ENCODE measurements around the gene CDKAL1. TPM values are rescaled to one million over a fixed set of nuclear protein-coding genes. Genes with fewer than 3 reads are reported as not detected.
A peak's percentile ranks its signal among the peaks of the same experiment; 100 is the strongest.
"Not testable (repeated sequence)": the region's sequence is repeated elsewhere in the genome, so short reads cannot be mapped to it uniquely, and the experiment has no call there.

CDKAL1 gene
- total and polyA plus RNA-seq, 2 donors from 2014 or later, result 4.6 to 20.2 TPM

GRCh38 chr6:20723236-20723635 is 189.0 kb downstream of the CDKAL1 start:
- H3K4me3 ChIP-seq (ENCODE audit: low read length in 3 of 3), result no peak overlapping the region
- no peak for TF ChIP-seq CTCF (IDR thresholded peaks at IDR 0.05; ENCODE audit: borderline replicate concordance, extremely low read depth, insufficient read depth)
- intact Hi-C loops (cut with DNase I), result no loop called here
- no peak overlapping the region for H3K9ac ChIP-seq (ENCODE audit: low read length in 3 of 3)
- peak in 1 of 5 donors; percentile 60 for DNase-seq
- H3K27me3 ChIP-seq (ENCODE audit: control insufficient read depth, insufficient read depth, low read length), result no peaks in the 10 kb centered on the region
- FAIRE-seq, result no peak
- no peaks in the 10 kb centered on the region for H3K4me1 ChIP-seq (ENCODE audit: control insufficient read depth in 2 of 3, insufficient read depth in 2 of 3, low read depth in 1 of 3, low read length in 3 of 3)
- H3K36me3 ChIP-seq (ENCODE audit: control insufficient read depth in 2 of 3, insufficient read depth in 3 of 3, low read length in 3 of 3), result no peaks in the 10 kb centered on the region
- H3K27ac ChIP-seq (ENCODE audit: low read depth in 2 of 2, low read length in 2 of 2), result no peak overlapping the region
- H3K9me3 ChIP-seq (ENCODE audit: control insufficient read depth in 2 of 3, insufficient read depth in 1 of 3, low read length in 3 of 3), result no peaks in the 10 kb centered on the region

- Histone ChIP-seq H3K9me3 (ENCODE audit: control insufficient read depth in 2 of 3, insufficient read depth in 1 of 3, low read length in 3 of 3) (no peaks in the 10 kb centered on the region), H3K4me3 (ENCODE audit: low read length in 3 of 3) (no peak overlapping the region), H3K36me3 (ENCODE audit: control insufficient read depth in 2 of 3, insufficient read depth in 3 of 3, low read length in 3 of 3) (no peaks in the 10 kb centered on the region), H3K9ac (ENCODE audit: low read length in 3 of 3) (no peak overlapping the region), H3K27ac (ENCODE audit: low read depth in 2 of 2, low read length in 2 of 2) (no peak overlapping the region), H3K27me3 (ENCODE audit: control insufficient read depth, insufficient read depth, low read length) (no peaks in the 10 kb centered on the region), H3K4me1 (ENCODE audit: control insufficient read depth in 2 of 3, insufficient read depth in 2 of 3, low read depth in 1 of 3, low read length in 3 of 3) (no peaks in the 10 kb centered on the region)
- no peak for TF ChIP-seq CTCF (IDR thresholded peaks at IDR 0.05; ENCODE audit: borderline replicate concordance, extremely low read depth, insufficient read depth)
- intact Hi-C loops (cut with DNase I), result no loop called here
- FAIRE-seq (no peak), DNase-seq (no peak)
Observed at GRCh38 chr6:20724443-20725190, 190.4 kb downstream of the CDKAL1 start.

- FAIRE-seq; H3K9ac ChIP-seq (ENCODE audit: low read length in 3 of 3); intact Hi-C loops (cut with DNase I); DNase-seq; H3K36me3 ChIP-seq (ENCODE audit: control insufficient read depth in 2 of 3, insufficient read depth in 3 of 3, low read length in 3 of 3); H3K4me3 ChIP-seq (ENCODE audit: low read length in 3 of 3); H3K27me3 ChIP-seq (ENCODE audit: control insufficient read depth, insufficient read depth, low read length); H3K9me3 ChIP-seq (ENCODE audit: control insufficient read depth in 2 of 3, insufficient read depth in 1 of 3, low read length in 3 of 3); H3K4me1 ChIP-seq (ENCODE audit: control insufficient read depth in 2 of 3, insufficient read depth in 2 of 3, low read depth in 1 of 3, low read length in 3 of 3); H3K27ac ChIP-seq (ENCODE audit: low read depth in 2 of 2, low read length in 2 of 2): not testable (repeated sequence)
Observed at GRCh38 chr6:20725235-20725634, 191.0 kb downstream of the CDKAL1 start.

- no peak overlapping the region for H3K27ac ChIP-seq (ENCODE audit: low read depth in 2 of 2, low read length in 2 of 2)
- FAIRE-seq (no peak), DNase-seq (no peak)
- no peaks in the 10 kb centered on the region for H3K36me3 ChIP-seq (ENCODE audit: control insufficient read depth in 2 of 3, insufficient read depth in 3 of 3, low read length in 3 of 3)
- H3K4me3 ChIP-seq (ENCODE audit: low read length in 3 of 3), result no peak overlapping the region
- TF ChIP-seq CTCF (IDR thresholded peaks at IDR 0.05; ENCODE audit: borderline replicate concordance, extremely low read depth, insufficient read depth), result no peak
- no peaks in the 10 kb centered on the region for H3K27me3 ChIP-seq (ENCODE audit: control insufficient read depth, insufficient read depth, low read length)
- H3K4me1 ChIP-seq (ENCODE audit: control insufficient read depth in 2 of 3, insufficient read depth in 2 of 3, low read depth in 1 of 3, low read length in 3 of 3), result no peaks in the 10 kb centered on the region
- no peak overlapping the region for H3K9ac ChIP-seq (ENCODE audit: low read length in 3 of 3)
- intact Hi-C loops (cut with DNase I), result no loop called here
- H3K9me3 ChIP-seq (ENCODE audit: control insufficient read depth in 2 of 3, insufficient read depth in 1 of 3, low read length in 3 of 3), result no peaks in the 10 kb centered on the region
Observed at GRCh38 chr6:20729086-20729485, 194.8 kb downstream of the CDKAL1 start.

- not testable (repeated sequence) for H3K9me3 ChIP-seq (ENCODE audit: control insufficient read depth in 2 of 3, insufficient read depth in 1 of 3, low read length in 3 of 3)
Observed at GRCh38 chr6:20732362-20732761, 198.1 kb downstream of the CDKAL1 start.

More at GRCh38 chr6:20732362-20732761, 198.1 kb downstream of the CDKAL1 start:
- FAIRE-seq; H3K4me3 ChIP-seq (ENCODE audit: low read length in 3 of 3); H3K27ac ChIP-seq (ENCODE audit: low read depth in 2 of 2, low read length in 2 of 2); H3K36me3 ChIP-seq (ENCODE audit: control insufficient read depth in 2 of 3, insufficient read depth in 3 of 3, low read length in 3 of 3); intact Hi-C loops (cut with DNase I); H3K9ac ChIP-seq (ENCODE audit: low read length in 3 of 3); H3K27me3 ChIP-seq (ENCODE audit: control insufficient read depth, insufficient read depth, low read length); H3K4me1 ChIP-seq (ENCODE audit: control insufficient read depth in 2 of 3, insufficient read depth in 2 of 3, low read depth in 1 of 3, low read length in 3 of 3): not testable (repeated sequence)
- peak in 4 of 5 donors; percentile 26 to 52 (median 38) for DNase-seq

Measured in kidney (tissue), 14 donors.